A549 treated with AZD9567 at 1 μM for 4 hours (cell line): ENCODE results near the gene TOMT. TPM values are rescaled to one million over a fixed set of nuclear protein-coding genes. Genes with fewer than 3 reads are reported as not detected.

Experiments
- total RNA-seq: library from RNA; stranded (reverse); fragments of 200-300 nt; extraction: Qiagen RNA extraction; gene quantifications from 5 replicates; pipeline ENCODE4 v1.2.3, GENCODE V29; 2022; ENCODE audit not compliant: insufficient read depth

The TOMT gene
- not detected in 5 replicates for total RNA-seq

GRCh38 chr11:72105888-72106287 is at the start of gene TOMT:
Gene TOMT (plus strand): TSS chr11:72105924. CDS start chr11:72105952, 28 bp downstream.

GRCh38 chr11:72080326-72081183 is 25.2 kb upstream of the TOMT start, which contains the start of the genes LRRC51 and NUMA1:
Gene LRRC51 (plus strand): TSS chr11:72080850. CDS start chr11:72089084, 8,234 bp downstream.
Gene NUMA1 (minus strand): TSS chr11:72080542. CDS start chr11:72035943, 44,599 bp downstream.

GRCh38 chr11:72102946-72103753 is 2.6 kb upstream of the TOMT start, which contains the start of gene LAMTOR1:
Gene LAMTOR1 (minus strand): TSS chr11:72103297. CDS start chr11:72103224, 73 bp downstream.

GRCh38 chr11:72112143-72112977 is 6.6 kb downstream of the TOMT start, which contains the start of gene ANAPC15:
Gene ANAPC15 (minus strand): TSS chr11:72112695. CDS start chr11:72111276, 1,419 bp downstream.

GRCh38 chr11:72135473-72135872 is 29.7 kb downstream of the TOMT start, which contains the start of gene FOLR3:
Gene FOLR3 (plus strand): TSS chr11:72135725. CDS start chr11:72135953, 228 bp downstream.

Other genes starting within 250 kb of the TOMT start
- gene DEFB131B, start 227.5 kb upstream of the TOMT start, total RNA-seq, result not detected in 5 replicates
- 2.4 to 4.9 TPM (median 2.7 TPM) in 5 replicates for gene XNDC1N, start 177.3 kb upstream of the TOMT start, total RNA-seq
- 43.5 to 46.1 TPM (median 44.4 TPM) in 5 replicates for gene RNF121, start 176.9 kb upstream of the TOMT start, total RNA-seq
- gene IL18BP, start 107.0 kb upstream of the TOMT start, total RNA-seq, result 1.6 to 4.3 TPM (median 4.0 TPM) in 5 replicates
- 49.9 to 69.2 TPM (median 65.1 TPM) in 5 replicates for gene NUMA1, start 25.4 kb upstream of the TOMT start, total RNA-seq
- gene LRRC51, start 25.1 kb upstream of the TOMT start, total RNA-seq, result 7.8 to 9.8 TPM (median 9.3 TPM) in 5 replicates
- 109 to 149 TPM (median 132 TPM) in 5 replicates for gene LAMTOR1, start 2.6 kb upstream of the TOMT start, total RNA-seq
- gene ANAPC15, start 6.8 kb downstream of the TOMT start, total RNA-seq, result 62.2 to 89.8 TPM (median 84.0 TPM) in 5 replicates
- 0.13 TPM in 1 of 5 replicates, not detected in the others for gene FOLR3, start 29.8 kb downstream of the TOMT start, total RNA-seq
- gene FOLR1, start 86.2 kb downstream of the TOMT start, total RNA-seq, result 0.08 to 0.16 TPM (median 0.12 TPM) in 3 of 5 replicates, not detected in the others
- gene FOLR2, start 110.9 kb downstream of the TOMT start, total RNA-seq, result not detected in 5 replicates
- 42.0 to 84.5 TPM (median 77.6 TPM) in 5 replicates for gene INPPL1, start 118.8 kb downstream of the TOMT start, total RNA-seq
- not detected in 5 replicates for gene PHOX2A, start 138.3 kb downstream of the TOMT start, total RNA-seq